ENCODE data around the gene FKBP8.

Gene FKBP8

DNA sequence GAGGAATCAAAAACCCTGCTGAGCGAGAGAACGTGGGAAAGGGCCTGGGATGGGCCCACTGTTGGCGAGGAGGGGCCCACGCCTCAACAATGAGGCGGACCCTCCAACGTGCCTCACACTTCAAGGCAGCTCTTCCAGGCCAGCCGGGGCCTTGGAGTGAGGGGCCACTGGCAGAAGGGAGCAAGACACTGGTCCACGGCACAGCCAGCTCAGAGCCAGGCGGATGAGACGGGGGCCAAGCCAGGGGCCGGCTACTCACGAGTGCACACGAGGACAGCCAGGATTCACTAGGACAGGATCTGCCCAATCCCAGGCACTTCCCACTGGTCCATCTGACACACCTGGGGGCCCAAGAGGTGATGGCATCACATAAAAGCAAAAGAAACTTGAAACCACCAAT is 42.0 kb downstream of the FKBP8 start:
- TF ChIP-seq, protein P1, sequence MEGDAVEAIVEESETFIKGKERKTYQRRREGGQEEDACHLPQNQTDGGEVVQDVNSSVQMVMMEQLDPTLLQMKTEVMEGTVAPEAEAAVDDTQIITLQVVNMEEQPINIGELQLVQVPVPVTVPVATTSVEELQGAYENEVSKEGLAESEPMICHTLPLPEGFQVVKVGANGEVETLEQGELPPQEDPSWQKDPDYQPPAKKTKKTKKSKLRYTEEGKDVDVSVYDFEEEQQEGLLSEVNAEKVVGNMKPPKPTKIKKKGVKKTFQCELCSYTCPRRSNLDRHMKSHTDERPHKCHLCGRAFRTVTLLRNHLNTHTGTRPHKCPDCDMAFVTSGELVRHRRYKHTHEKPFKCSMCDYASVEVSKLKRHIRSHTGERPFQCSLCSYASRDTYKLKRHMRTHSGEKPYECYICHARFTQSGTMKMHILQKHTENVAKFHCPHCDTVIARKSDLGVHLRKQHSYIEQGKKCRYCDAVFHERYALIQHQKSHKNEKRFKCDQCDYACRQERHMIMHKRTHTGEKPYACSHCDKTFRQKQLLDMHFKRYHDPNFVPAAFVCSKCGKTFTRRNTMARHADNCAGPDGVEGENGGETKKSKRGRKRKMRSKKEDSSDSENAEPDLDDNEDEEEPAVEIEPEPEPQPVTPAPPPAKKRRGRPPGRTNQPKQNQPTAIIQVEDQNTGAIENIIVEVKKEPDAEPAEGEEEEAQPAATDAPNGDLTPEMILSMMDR (IDR thresholded peaks at IDR 0.05; ENCODE audit: insufficient read depth, missing control alignments) = no peak
- DNase-seq (ENCODE audit: insufficient read length, low spot score) (no peak), FAIRE-seq (no peak)

DNA sequence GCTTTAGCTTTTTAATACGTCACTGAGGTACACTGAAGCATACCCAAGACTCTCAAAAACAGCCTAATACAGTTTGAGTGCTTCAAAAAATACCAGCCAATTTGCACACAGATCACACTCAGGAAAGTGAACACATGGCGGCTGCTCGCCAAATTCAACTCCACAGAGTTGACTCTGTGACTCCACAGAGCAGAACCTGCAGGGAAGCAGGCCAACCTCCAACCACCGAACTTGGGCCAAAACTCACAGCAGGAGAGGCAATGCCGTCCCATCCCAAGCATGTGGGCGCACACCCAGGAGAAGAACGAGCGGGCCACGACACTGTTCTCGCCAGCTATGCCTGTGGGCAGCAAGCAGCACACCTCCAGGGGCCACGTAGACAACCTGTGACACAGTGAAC is 42.6 kb downstream of the FKBP8 start:
- DNase-seq (ENCODE audit: insufficient read length, low spot score) = no peak
- TF ChIP-seq, protein P1 (IDR thresholded peaks at IDR 0.05; ENCODE audit: insufficient read depth, missing control alignments) = no peak
- FAIRE-seq = no peak

DNA sequence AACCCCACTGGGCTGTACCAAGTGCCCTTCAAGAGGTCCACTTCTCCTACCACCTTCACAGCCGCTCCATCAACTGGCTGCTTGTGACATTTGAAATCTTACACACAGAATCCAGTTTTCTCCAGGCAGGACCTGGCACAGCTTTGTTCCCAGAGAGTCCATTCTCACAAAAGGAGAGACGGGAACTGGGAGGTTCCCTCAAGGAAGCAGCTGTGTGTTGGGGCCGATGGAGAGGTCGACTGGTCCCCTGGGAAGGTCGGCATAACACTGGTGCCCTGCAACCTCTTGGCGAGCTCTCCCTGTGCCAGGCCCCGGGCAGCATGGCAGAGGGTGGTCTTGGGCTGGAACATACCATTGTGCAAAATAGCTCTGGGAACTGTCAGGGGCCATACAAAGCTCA is 43.0 kb downstream of the FKBP8 start:
- FAIRE-seq (no peak), DNase-seq (ENCODE audit: insufficient read length, low spot score) (no peak)
- TF ChIP-seq, protein P1 (IDR thresholded peaks at IDR 0.05; ENCODE audit: insufficient read depth, missing control alignments) = no peak

DNA sequence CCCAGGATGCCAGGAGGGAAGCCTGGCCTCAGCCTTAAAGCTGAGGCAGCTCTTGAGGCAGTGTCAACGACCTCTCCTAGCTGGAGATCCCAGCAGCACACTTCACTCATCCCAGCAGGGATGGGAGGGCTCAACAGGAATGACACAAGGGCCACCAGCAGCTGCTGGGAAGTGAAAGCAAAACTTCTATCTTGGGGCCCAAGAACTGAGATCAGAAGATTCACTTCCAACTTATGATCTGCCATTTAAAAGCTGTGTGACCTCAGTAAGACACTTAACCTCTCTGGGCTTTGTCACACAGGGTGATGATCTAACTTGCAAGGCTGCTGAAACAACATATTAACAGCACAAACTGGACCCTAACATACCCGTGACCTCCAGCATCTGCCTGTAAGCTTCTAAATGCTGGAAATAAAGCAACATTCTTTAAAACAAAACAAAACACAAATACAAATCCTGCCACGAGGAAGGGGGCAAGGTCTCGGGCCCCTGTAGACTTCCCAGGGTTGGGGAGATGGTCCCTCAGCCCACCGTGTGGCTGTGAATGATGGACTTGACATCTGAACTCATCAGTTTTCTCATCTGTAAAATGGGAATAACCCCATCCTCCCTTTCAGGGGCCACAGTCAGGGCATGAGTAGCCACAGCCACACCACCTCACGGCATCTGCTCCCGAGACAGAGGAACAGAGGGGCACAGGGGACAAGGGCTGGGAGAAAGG is 44.2 kb downstream of the FKBP8 start:
- FAIRE-seq (no peak), DNase-seq (ENCODE audit: insufficient read length, low spot score) (no peak)
- TF ChIP-seq, protein P1 (IDR thresholded peaks at IDR 0.05; ENCODE audit: insufficient read depth, missing control alignments) = no peak

DNA sequence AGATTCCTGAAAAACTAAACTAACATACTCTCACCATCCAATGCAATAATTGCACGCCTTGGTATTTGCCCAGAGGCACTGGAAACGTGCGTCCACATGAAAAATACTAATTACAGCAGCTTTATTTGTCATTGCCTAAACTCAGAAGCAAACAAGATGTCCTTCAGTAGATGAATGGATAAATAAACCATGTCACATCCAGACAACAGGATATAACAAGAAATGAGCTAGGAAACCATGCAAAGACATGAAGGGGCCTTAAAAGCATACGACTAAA is 46.5 kb downstream of the FKBP8 start:
- no peak for DNase-seq (ENCODE audit: insufficient read length, low spot score)
- TF ChIP-seq, protein P1 (IDR thresholded peaks at IDR 0.05; ENCODE audit: insufficient read depth, missing control alignments) = no peak
- FAIRE-seq = no peak

DNA sequence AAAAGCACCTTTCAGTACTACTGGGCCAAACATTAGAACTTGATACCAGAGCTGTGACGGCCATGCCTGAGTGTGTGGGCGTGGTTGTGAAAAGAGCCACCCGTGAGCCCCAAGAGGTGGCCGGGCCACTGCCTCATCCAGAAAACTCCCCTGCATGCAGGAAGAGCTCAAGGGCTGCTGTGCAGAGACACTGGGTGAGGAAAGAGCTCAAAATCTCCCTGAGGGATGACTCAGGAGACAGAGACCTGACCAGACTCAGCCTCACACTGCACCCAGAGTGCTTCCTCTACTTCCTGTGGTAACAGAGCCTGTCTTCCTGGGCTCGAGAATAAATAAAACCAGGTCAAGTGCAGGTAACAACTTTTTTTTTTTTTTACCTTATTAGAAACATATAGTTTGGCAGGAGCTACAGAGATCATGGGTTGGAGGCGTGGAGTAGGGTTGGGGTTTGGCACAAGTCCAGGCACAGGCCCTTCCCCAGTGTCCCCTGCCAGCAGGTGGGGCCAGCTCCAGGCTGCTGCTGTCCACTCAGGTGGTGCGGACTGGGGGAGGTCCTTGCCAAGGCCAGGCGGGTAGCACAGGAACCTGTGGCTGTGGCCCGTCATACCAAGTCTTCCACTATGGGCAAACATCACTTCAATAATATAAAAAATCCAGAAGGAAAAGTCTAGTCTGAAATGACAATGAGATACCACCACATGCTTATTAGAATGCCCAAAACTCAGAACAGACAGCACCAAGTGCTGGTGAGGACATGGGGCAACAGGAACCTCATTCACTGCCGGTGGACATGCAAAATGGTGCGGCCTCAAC is 47.0 kb downstream of the FKBP8 start:
- TF ChIP-seq, protein P1 (IDR thresholded peaks at IDR 0.05; ENCODE audit: insufficient read depth, missing control alignments) = no peak
- DNase-seq (ENCODE audit: insufficient read length, low spot score) = no peak
- FAIRE-seq = no peak
